ENCODE measurements around the gene SLC16A10.

GRCh38 chr6:111208933-111209332, 121.6 kb downstream of the SLC16A10 start:
- TF ChIP-seq CTCF (optimal IDR thresholded peaks at IDR 0.05 in 1 of 3, IDR thresholded peaks at IDR 0.05 in 1 of 3, conservative IDR thresholded peaks at IDR 0.05 in 1 of 3; ENCODE audit: extremely low read depth in 1 of 3, insufficient read depth in 2 of 3, low read length in 3 of 3) (no peak), EZH2 (IDR thresholded peaks at IDR 0.05; ENCODE audit: low read length) (no peak)
